Retina (tissue), 1 donor: ENCODE data around the gene PPP1R15B.

Experiments used
- DNase-seq: peaks from one replicate; pipeline ENCODE4 v3.0.0-alpha.2; 2016

The PPP1R15B gene

DNA sequence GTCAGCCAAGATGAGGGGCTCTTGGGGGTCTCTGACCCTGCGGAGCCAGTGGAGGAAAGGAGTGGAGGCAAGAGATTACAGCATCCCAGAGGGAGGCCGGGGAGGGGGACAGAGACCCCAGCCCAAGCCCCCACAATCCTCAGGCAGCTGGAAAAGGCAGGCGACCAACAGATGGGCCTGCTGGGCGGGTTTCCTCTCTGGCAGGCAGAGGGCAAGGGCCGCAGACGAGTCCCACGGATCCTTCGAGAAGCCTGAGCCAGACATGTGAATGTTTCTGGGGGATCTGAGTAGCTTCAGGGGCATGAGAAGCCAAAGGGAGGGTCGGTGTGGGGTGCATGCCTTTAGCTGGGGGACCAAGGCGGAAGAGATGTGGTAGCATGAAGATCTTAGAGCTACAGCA lies 49.8 kb downstream of the PPP1R15B start:
- no peak for DNase-seq

DNA sequence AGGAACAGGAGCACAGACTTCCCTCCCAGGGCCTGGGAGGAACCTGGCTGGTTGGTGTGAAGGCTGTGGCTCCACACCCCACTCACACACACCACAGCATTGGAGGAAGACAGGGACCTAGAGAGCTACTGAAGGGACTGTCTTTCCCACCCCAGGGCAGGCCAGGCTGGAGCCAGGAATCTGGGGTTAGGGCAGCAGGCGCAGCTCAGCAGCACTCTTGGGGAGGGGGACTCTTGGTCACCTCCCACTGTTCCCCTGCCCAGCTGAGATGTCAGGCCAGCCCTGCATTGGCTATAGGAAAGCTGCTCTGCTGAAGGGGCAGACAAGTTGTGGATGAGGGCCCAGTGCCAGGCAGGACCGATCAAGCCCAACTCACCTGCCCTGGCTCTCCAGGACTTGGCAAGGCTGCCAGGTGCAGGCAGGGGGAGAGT lies 50.3 kb downstream of the PPP1R15B start:
- DNase-seq = no peak

DNA sequence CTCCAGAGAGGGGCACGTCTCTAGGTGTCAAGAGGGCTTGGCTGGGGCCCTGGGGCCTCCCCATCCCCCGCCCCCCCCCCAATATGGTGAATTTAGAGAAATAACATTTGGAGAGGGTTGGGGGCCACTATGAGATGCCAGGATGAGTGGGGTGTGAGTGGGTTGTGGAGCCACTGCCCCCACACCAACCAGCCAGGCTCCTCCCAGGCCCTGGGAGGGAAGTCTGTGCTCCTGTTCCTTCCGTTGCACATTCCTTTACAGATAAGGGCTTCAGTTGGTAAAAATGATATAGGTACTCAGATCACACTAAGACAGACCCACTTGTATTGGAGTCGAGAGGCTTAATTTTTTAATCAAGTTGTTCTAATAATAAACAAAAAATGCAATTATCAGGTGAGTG lies 51.3 kb downstream of the PPP1R15B start:
- no peak for DNase-seq

DNA sequence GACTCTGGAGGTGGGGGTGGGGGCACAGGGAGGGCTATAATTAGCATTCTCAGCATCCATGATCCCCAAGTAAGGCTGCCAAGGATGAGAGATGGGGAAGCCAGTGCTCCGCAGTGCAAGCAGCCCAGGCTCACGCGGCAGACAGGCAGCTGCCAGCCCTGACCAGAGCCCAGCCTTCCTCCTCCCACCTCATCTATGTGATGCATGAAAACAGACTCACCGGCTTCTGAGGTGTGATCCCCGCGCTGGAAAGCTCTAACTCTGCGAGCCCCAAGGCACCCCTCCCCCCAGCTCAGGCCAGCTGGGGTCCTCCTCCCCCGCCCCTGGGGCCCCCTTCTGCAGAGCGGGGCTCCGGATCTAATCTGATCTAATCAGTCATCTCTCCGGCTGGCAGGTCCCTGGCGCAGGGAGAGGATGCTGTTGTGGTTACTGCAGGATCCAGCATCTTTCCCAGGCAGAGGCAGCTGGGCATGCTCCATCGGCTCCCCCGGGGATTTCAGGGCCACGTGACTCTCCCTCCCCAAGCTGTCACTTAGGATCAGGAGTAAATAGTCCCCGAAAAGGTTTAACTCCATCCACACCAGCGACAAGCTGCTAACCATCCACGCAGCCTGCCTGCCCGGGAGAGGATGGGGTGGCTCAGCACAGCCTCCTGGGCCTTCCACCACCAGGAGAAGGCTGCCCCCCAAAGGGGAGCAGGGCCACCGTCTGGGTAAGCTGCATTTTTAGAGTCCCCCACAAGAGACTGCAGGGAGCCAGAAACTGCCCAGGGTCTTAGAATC lies 52.0 kb downstream of the PPP1R15B start, which contains the start of gene PLEKHA6:
Gene PLEKHA6, minus strand, starts transcription at position 456 of the 782 bp plus-strand sequence. CDS start 86,202 bp downstream, outside the sequence.
- peak; percentile 86 for DNase-seq

DNA sequence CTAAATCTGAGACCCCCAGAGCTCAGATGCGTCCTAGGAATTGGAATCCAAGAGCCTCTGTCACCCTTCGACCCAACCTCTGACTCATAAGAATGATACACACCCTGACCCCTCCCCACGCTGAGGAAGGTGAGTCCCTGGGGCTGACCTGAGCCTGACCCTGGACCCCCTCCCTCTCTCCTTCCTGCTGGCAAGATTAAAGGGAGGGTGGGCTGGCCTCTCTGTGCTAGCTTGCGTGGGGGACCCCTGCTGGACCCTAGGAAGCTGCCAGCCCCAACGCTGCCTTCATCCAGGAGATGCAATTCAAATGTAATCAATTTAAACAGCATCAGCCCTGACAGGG lies 52.5 kb downstream of the PPP1R15B start:
- peak; percentile 64 for DNase-seq

DNA sequence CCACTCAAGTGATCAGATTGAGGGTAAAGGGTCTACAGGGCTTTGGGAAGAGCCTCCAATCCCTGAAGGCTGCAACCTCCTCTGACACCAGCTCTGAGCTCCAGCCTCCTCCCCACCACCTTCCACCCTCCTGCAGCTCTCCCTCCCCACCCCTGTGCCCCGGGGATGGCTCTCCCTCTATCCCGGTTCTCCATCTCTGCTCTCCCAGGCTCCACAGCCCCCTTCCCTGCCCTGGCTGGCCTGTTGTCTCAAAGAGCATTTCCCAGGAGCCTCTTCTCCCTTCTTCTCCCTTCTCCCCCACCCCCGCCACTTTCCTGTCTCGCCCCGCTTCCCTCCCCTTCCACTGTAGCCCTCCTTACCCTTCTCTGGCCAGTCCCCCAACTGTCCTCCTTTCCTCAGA lies 53.0 kb downstream of the PPP1R15B start:
- peak; percentile 52 for DNase-seq

DNA sequence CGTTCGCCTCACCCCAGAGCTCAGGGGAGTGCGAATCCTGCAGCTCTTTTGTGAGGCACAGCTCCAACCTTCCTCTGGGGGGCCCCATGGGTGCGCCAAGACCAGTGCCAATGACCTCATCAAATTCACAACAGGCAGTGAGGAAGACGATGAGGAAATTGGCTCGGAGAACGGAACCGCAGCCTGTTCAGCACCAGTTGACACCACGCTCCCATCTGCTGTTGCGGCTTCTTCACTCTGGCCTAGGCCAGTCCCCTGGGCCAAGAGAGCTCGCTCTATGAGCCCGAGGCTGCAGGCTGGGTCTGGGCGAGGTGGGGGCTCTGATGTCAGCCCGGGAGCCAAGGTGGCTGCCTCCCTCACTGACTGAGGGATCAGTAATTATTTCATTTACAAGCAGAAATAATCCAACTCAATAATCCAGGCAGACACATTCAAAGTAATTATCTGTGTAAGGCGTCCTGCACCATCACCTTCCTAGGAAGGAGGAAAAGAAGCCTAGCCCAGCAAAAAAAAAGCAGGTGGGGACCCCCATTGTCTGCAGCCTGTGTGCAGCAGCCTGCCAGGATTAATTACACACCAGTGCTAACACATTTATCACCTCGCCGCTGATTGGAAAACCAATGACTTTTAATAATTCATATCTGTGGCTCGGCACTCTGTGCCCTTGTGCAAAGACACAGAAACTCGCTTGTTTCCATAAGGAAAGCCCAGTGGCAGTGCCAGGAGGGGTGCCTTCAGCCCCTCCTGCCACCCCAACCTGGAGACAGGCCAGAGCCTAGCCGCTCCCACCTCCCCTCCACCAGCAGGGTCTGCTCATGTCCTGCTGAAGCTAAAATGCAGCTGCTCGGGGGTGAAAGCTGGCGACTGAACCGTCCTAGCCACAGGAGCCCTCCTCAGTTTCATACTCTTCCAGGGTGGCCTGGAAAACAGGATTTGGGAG lies 53.8 kb downstream of the PPP1R15B start:
- peak; percentile 66 for DNase-seq

DNA sequence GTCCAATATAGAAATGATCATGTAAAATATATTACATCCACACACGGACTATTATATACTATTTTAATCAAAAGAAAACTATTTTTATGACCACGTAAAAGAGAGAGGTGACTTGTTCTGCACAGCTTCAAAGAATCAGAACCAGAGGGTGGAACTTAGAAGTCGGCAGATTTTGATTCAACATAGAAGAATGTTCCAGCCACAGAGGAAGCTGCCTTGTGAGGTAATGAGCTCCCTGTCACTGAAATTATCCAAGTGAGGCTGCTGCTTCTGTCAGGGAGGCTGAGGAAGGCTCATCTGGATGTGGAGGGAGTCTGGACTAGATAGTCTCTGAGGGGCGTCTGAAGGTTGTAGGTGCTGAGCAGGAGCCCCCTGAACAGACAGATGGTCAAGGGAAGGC lies 54.6 kb downstream of the PPP1R15B start:
- DNase-seq = no peak

DNA sequence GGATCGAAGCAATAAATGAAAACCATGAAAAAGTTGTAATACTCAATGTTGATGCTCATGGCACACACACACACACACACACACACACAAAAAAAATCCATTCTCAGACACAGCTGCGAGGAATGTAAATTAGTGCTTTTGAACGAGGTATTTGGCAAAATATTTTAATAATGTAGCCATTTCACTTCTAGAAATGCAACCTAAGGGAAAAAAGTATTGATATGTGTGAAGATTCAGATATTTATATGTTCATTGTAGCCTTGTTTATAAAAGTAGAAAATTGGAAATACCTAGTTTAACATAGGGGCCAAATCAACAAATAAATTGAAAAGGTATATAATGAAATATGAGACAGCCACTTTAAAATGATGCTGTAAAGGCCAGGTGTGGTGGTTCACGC lies 55.7 kb downstream of the PPP1R15B start:
- no peak for DNase-seq

DNA sequence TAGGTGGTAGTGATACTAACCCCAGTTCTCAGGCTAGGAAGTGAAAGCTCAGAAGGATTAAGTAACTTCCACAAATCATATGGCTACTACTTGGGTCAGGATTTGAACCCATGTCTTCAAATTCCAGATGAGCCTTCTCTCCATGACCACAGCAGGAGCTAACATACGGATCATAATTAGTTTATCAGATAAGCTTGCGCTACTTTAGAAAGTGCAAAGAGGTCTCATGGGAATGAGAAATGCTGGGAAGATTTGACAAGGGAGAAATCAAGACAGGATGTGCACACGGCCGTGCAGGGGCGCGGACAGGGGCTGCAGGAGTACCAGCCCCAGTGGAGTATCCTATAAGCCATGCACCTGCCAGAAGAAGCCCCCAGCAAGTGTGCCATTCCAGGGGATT lies 57.0 kb downstream of the PPP1R15B start:
- DNase-seq = no peak
